PC-9 (cell line): ENCODE data around the gene SHROOM2. TPM values are rescaled to one million over a fixed set of nuclear protein-coding genes. Genes with fewer than 3 reads are reported as not detected.

Experiments
- BruUV-seq: library from RNA; stranded (reverse); fragments of 400-500 nt; replicated peaks from 2 replicates; lab custom pipeline; 2021; lab: Mats Ljungman, UMichigan
- CTCF ChIA-PET: fragments of 300-600 bp; sonication (Branson Sonifier 250); formaldehyde crosslinking; loops from one replicate; lab custom pipeline; 2022; ENCODE audit warnings: antibody characterized with exemption; lab: Charles Lee
- POLR2A ChIA-PET: fragments of 300-600 bp; sonication (Branson Sonifier 250); formaldehyde crosslinking; loops from one replicate; lab custom pipeline; 2022; ENCODE audit warnings: antibody characterized with exemption; ENCODE audit not compliant: unreplicated experiment; lab: Charles Lee
- DNase-seq, 2 experiments: peaks; one replicate each; pipeline versions ENCODE4 v3.0.0 to v3.0.0-alpha.2; 2015 to 2022; ENCODE audit warnings: mixed read lengths in 1 of 2
- H2AFZ ChIP-seq: fragments of 200-600 bp; sonication (generic); 2 replicates; pipeline ENCODE4 v1.8.1; 2017; ENCODE audit warnings: antibody characterized with exemption
- H3F3A ChIP-seq: fragments of 200-600 bp; sonication (generic); 2 replicates; pipeline ENCODE4 v1.8.1; 2017; ENCODE audit warnings: antibody characterized with exemption, mild to moderate bottlenecking, low read depth; ENCODE audit not compliant: insufficient read depth
- H3K27ac ChIP-seq: fragments of 200-600 bp; sonication (generic); 2 replicates; pipeline ENCODE4 v1.6.1; 2016; ENCODE audit warnings: mixed run types
- H3K27me3 ChIP-seq: fragments of 200-600 bp; sonication (generic); 2 replicates; pipeline ENCODE4 v1.6.1; 2016; ENCODE audit warnings: low read depth, mixed run types; ENCODE audit not compliant: insufficient read depth
- H3K36me3 ChIP-seq: fragments of 200-600 bp; sonication (generic); 2 replicates; pipeline ENCODE4 v1.6.1; 2016; ENCODE audit warnings: low read depth, mixed run types
- H3K4me1 ChIP-seq: fragments of 200-600 bp; sonication (generic); replicated peaks from 2 replicates; pipeline ENCODE4 v1.6.1; 2016; ENCODE audit warnings: mixed run types; ENCODE audit not compliant: insufficient read depth
- H3K4me2 ChIP-seq: fragments of 200-600 bp; sonication (generic); 2 replicates; pipeline ENCODE4 v1.6.1; 2017; ENCODE audit warnings: mixed run types
- H3K4me3 ChIP-seq: fragments of 200-600 bp; sonication (generic); 2 replicates; pipeline ENCODE4 v1.6.1; 2016; ENCODE audit warnings: mixed run types
- H3K79me2 ChIP-seq: fragments of 200-600 bp; sonication (generic); 2 replicates; pipeline ENCODE4 v1.6.1; 2017; ENCODE audit warnings: low read depth, mixed run types
- H3K9me2 ChIP-seq: fragments of 200-600 bp; sonication (generic); 2 replicates; pipeline ENCODE4 v1.8.1; 2017; ENCODE audit warnings: mild to moderate bottlenecking; ENCODE audit not compliant: insufficient read depth
- H3K9me3 ChIP-seq: fragments of 200-600 bp; sonication (generic); 2 replicates; pipeline ENCODE4 v1.8.1; 2016; ENCODE audit warnings: low read depth; ENCODE audit not compliant: insufficient read depth
- H4K20me1 ChIP-seq: fragments of 200-600 bp; sonication (generic); 2 replicates; pipeline ENCODE4 v1.8.1; 2017; ENCODE audit not compliant: insufficient read depth
- EZH2 ChIP-seq: fragments of 200-600 bp; sonication (generic); IDR thresholded peaks from 2 replicates; pipeline ENCODE4 v1.8.0; 2017; ENCODE audit warnings: antibody characterized with exemption, low read depth
- intact Hi-C: fragments of 100-400 bp; cut with micrococcal nuclease; formaldehyde crosslinking; loops from one replicate; pipeline ENCODE4 v1.10.0; 2022; ENCODE audit not compliant: unreplicated experiment
- total RNA-seq: library from RNA; stranded (reverse); gene quantifications from 2 replicates; pipeline ENCODE4 v1.2.3, GENCODE V29; 2021
- TF ChIP-seq, protein P1 (sequence below): fragments of 200-600 bp; sonication (generic); conservative IDR thresholded peaks from 2 replicates; pipeline ENCODE4 v1.6.1; 2017; ENCODE audit warnings: mixed run types, antibody characterized with exemption, mild to moderate bottlenecking, moderate library complexity

The SHROOM2 gene
- total RNA-seq, 1 experiment from 2014 or later = 0.17 TPM

DNA sequence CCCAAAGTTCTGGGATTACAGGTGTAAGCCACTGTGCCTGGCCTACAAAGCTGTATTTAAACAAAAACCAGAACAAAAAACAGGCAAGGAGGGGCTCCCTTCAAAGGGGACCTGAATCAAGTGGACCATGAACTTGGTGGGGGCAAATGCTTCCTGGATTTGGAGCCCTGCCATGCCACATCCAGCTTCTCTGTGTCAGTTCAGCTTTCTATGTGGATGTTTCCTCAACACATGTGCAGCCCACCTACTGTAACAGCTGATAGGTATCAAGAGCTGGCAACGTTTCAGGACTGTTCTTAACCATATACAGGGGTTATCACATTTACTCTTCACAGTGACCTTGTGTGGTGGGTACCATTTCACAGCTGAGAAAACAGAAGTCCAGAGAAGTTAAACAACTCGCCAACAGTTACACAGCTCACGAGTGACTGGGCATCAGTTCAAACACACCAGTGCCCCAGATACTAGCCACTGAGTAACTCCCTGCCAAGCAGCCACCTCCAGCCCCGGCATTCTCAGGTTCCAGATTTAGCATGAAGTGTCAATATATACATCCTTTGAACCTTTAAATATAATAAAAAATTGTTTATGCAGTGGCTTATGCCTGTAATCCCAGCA, 28.1 kb upstream of the SHROOM2 start:
- H3K9me3 ChIP-seq = no peaks in the 10 kb centered on the region
- H3F3A ChIP-seq = no peaks in the 10 kb centered on the region
- H3K27ac ChIP-seq = no peak overlapping the region
- H4K20me1 ChIP-seq = no peaks in the 10 kb centered on the region
- no peaks in the 10 kb centered on the region for H3K36me3 ChIP-seq
- H3K27me3 ChIP-seq = peaks cover 6% of the 10 kb centered on the region; the same call in 1 of the 2 replicates
- POLR2A ChIA-PET = no interaction called here
- CTCF ChIA-PET = no interaction called here
- no TSS peak for BruUV-seq
- no peak overlapping the region for H2AFZ ChIP-seq
- TF ChIP-seq EZH2 = no peak
- TF ChIP-seq, protein P1, sequence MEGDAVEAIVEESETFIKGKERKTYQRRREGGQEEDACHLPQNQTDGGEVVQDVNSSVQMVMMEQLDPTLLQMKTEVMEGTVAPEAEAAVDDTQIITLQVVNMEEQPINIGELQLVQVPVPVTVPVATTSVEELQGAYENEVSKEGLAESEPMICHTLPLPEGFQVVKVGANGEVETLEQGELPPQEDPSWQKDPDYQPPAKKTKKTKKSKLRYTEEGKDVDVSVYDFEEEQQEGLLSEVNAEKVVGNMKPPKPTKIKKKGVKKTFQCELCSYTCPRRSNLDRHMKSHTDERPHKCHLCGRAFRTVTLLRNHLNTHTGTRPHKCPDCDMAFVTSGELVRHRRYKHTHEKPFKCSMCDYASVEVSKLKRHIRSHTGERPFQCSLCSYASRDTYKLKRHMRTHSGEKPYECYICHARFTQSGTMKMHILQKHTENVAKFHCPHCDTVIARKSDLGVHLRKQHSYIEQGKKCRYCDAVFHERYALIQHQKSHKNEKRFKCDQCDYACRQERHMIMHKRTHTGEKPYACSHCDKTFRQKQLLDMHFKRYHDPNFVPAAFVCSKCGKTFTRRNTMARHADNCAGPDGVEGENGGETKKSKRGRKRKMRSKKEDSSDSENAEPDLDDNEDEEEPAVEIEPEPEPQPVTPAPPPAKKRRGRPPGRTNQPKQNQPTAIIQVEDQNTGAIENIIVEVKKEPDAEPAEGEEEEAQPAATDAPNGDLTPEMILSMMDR = no peak
- H3K79me2 ChIP-seq = no peaks in the 10 kb centered on the region
- DNase-seq = no peak
- no peak overlapping the region for H3K4me2 ChIP-seq
- intact Hi-C loops = no loop called here
- H3K9me2 ChIP-seq = no peaks in the 10 kb centered on the region
- H3K4me3 ChIP-seq = no peak overlapping the region
- H3K4me1 ChIP-seq = no peaks in the 10 kb centered on the region

GRCh38 chrX:9759337-9759736, 26.9 kb upstream of the SHROOM2 start:
- Histone ChIP-seq H3K9me3 (no peaks in the 10 kb centered on the region), H3K79me2 (no peaks in the 10 kb centered on the region), H3K9me2 (no peaks in the 10 kb centered on the region), H3K27me3 (peaks cover 6% of the 10 kb centered on the region; the same call in 1 of the 2 replicates), H4K20me1 (no peaks in the 10 kb centered on the region), H3K4me1 (no peaks in the 10 kb centered on the region), H3F3A (no peaks in the 10 kb centered on the region), H3K4me3 (no peak overlapping the region), H3K4me2 (0 out of 2 replicates have a peak overlapping the region, but pooled peaks have one; percentile 13), H3K36me3 (no peaks in the 10 kb centered on the region), H3K27ac (no peak overlapping the region), H2AFZ (no peak overlapping the region)
- DNase-seq = no peak
- intact Hi-C loops = no loop called here
- POLR2A ChIA-PET = no interaction called here
- no peak for TF ChIP-seq EZH2
- TF ChIP-seq, protein P1 = no peak
- no TSS peak for BruUV-seq
- CTCF ChIA-PET = no interaction called here

- Histone ChIP-seq H3K27ac (no peak overlapping the region), H3K79me2 (no peaks in the 10 kb centered on the region), H3K9me3 (no peaks in the 10 kb centered on the region), H3K4me2 (no peak overlapping the region), H3F3A (no peaks in the 10 kb centered on the region), H4K20me1 (no peaks in the 10 kb centered on the region), H3K4me1 (no peaks in the 10 kb centered on the region), H3K36me3 (no peaks in the 10 kb centered on the region), H3K9me2 (no peaks in the 10 kb centered on the region), H2AFZ (no peak overlapping the region), H3K4me3 (no peak overlapping the region), H3K27me3 (no peaks in the 10 kb centered on the region)
- ChIA-PET CTCF (no interaction called here), POLR2A (no interaction called here)
- TF ChIP-seq, protein P1 = no peak
- no peak for TF ChIP-seq EZH2
- no peak for DNase-seq
- BruUV-seq = no TSS peak
- intact Hi-C loops = no loop called here
These were observed 21.0 kb upstream of the SHROOM2 start for GRCh38 chrX:9765072-9765736.
